K562 (cell line): ENCODE measurements around the gene MMP24. TPM values are rescaled to one million over a fixed set of nuclear protein-coding genes. Genes with fewer than 3 reads are reported as not detected.

ENCODE experiments used
- ATAC-seq: fragments of 200-7000 bp; cut with Tn5 transposase; 3 replicates; pipeline ENCODE4 v1.9.1; 2020; ENCODE audit warnings: moderate library complexity
- BruUV-seq: library from RNA; stranded (reverse); fragments of 400-500 nt; replicated peaks from 2 replicates; lab custom pipeline; 2021; lab: Mats Ljungman, UMichigan
- CTCF ChIA-PET: fragments of 300-600 bp; formaldehyde crosslinking; extraction: SDS; loops from one replicate; lab custom pipeline; 2021; ENCODE audit warnings: low intra/inter-chr PET ratio; lab: Yijun Ruan, JAX
- POLR2A ChIA-PET: fragments of 300-600, 350-650 bp; sonication (Branson Sonifier 250); formaldehyde crosslinking; extraction: SDS; loops from one replicate; lab custom pipeline; 2021; ENCODE audit warnings: antibody characterized with exemption, inconsistent platforms; lab: Yijun Ruan, JAX
- DNase-seq, 4 experiments: peaks; one replicate each; pipeline versions ENCODE4 v3.0.0 to v3.0.0-alpha.2; 2011 to 2018; ENCODE audit warnings: low spot score in 3 of 4, mixed read lengths in 3 of 4; ENCODE audit errors: extremely low read depth in 1 of 4
- FAIRE-seq: peaks from 2 replicates; lab custom pipeline; 2011; peaks lifted over from hg19 to GRCh38; lab: Jason Lieb, UNC
- H2AFZ ChIP-seq: 2 replicates; pipeline ENCODE4 v1.6.0; 2011; ENCODE audit warnings: low read depth, low read length, control low read depth, inconsistent platforms
- H3K27ac ChIP-seq: fragments of 200-600 bp; 3 replicates; pipeline ENCODE4 v1.8.0; 2011; ENCODE audit warnings: low read depth, mild to moderate bottlenecking, control low read depth, inconsistent platforms, low read length, moderate library complexity, mixed read lengths; ENCODE audit errors: extremely low read depth
- H3K27me3 ChIP-seq, 2 experiments: fragments of 300-600 bp in 1 of 2; 2 replicates in 1 of 2; 3 replicates in 1 of 2; pipeline versions ENCODE4 v1.6.0 to v1.8.0; 2011; ENCODE audit warnings: inconsistent platforms in 2 of 2, low read length in 2 of 2, mild to moderate bottlenecking in 1 of 2, mixed read lengths in 1 of 2, moderate library complexity in 1 of 2; ENCODE audit not compliant: control insufficient read depth in 2 of 2, insufficient read depth in 2 of 2
- H3K36me3 ChIP-seq: fragments of 300-600 bp; 3 replicates; pipeline ENCODE4 v1.8.0; 2011; ENCODE audit warnings: mild to moderate bottlenecking, low read length, inconsistent platforms; ENCODE audit not compliant: control insufficient read depth, insufficient read depth
- H3K4me1 ChIP-seq, 2 experiments: fragments of 200-600 bp in 1 of 2; replicated peaks in 1 of 2; 2 replicates in 1 of 2; 3 replicates in 1 of 2; pipeline versions ENCODE4 v1.5.1 to v1.8.0; 2011; ENCODE audit warnings: inconsistent platforms in 2 of 2, low read length in 2 of 2, mild to moderate bottlenecking in 1 of 2, mixed read lengths in 1 of 2, moderate library complexity in 1 of 2; ENCODE audit not compliant: control insufficient read depth in 2 of 2, insufficient read depth in 2 of 2
- H3K4me2 ChIP-seq: 2 replicates; pipeline ENCODE4 v1.6.1; 2011; ENCODE audit warnings: low read length, control low read depth, inconsistent platforms, mixed read lengths; ENCODE audit not compliant: insufficient read depth
- H3K4me3 ChIP-seq: fragments of 200-600 bp; sonication (generic), shearing (Covaris generic); 2 replicates; pipeline ENCODE4 v1.5.1; 2016; ENCODE audit warnings: control low read depth, inconsistent platforms
- H3K79me2 ChIP-seq: fragments of 200-600 bp; 3 replicates; pipeline ENCODE4 v1.8.0; 2011; ENCODE audit warnings: low read length, inconsistent platforms; ENCODE audit not compliant: control insufficient read depth, insufficient read depth
- H3K9ac ChIP-seq, 2 experiments: 2 replicates each; pipeline versions ENCODE4 v1.6.0 to v1.6.1; 2011; ENCODE audit warnings: low read depth in 2 of 2, low read length in 2 of 2, control low read depth in 1 of 2, inconsistent platforms in 1 of 2, mild to moderate bottlenecking in 1 of 2, mixed read lengths in 1 of 2; ENCODE audit not compliant: insufficient read depth in 1 of 2
- H3K9me1 ChIP-seq: one replicate; pipeline ENCODE4 v1.6.0; 2011; ENCODE audit warnings: inconsistent platforms, mild to moderate bottlenecking, low read length, moderate library complexity; ENCODE audit not compliant: control insufficient read depth, insufficient read depth
- H3K9me3 ChIP-seq: replicated peaks from 2 replicates; pipeline ENCODE4 v1.5.1; 2011; ENCODE audit warnings: low read depth, low read length, inconsistent platforms; ENCODE audit not compliant: control insufficient read depth, insufficient read depth
- H4K20me1 ChIP-seq: replicated peaks from 2 replicates; pipeline ENCODE4 v1.6.1; 2011; ENCODE audit warnings: low read length, inconsistent platforms, mixed read lengths; ENCODE audit not compliant: control insufficient read depth, insufficient read depth
- CHCHD3 ChIP-seq: fragments of 250-450 bp; sonication (Bioruptor Pico); IDR thresholded peaks from 2 replicates; pipeline ENCODE4 v2.1.2; 2022; ENCODE audit warnings: mild to moderate bottlenecking
- EZH2 ChIP-seq: IDR thresholded peaks from 2 replicates; pipeline ENCODE4 v1.6.1; 2012; ENCODE audit warnings: low read depth, mild to moderate bottlenecking, inconsistent platforms, low read length, borderline replicate concordance
- FOXM1 ChIP-seq, 2 experiments: fragments of 450-650 bp in 1 of 2; sonication (generic) in 1 of 2; formaldehyde crosslinking in 1 of 2; IDR thresholded peaks; 2 replicates each; pipeline versions ENCODE4 v1.6.1 to v1.9.0; 2017 to 2022; ENCODE audit warnings: low read depth in 2 of 2, mild to moderate bottlenecking in 2 of 2, missing genetic modification reagents in 1 of 2, moderate library complexity in 1 of 2
- HDAC1 ChIP-seq, 2 experiments: fragments of 450-650 bp; IDR thresholded peaks; 2 replicates each; pipeline ENCODE4 v1.6.1; 2016 to 2017; ENCODE audit warnings: inconsistent platforms in 1 of 2, mild to moderate bottlenecking in 1 of 2, moderate library complexity in 1 of 2
- HDAC6 ChIP-seq: IDR thresholded peaks from 2 replicates; pipeline ENCODE4 v1.6.1; 2012; ENCODE audit warnings: low read depth, mild to moderate bottlenecking, control low read depth, inconsistent platforms, low read length, moderate library complexity
- KHSRP ChIP-seq: fragments of 450-650 bp; IDR thresholded peaks from 2 replicates; pipeline ENCODE4 v1.6.1; 2017
- LEF1 ChIP-seq: fragments of 450-650 bp; IDR thresholded peaks from 2 replicates; pipeline ENCODE4 v1.6.1; 2016; ENCODE audit warnings: mild to moderate bottlenecking
- SMC3 ChIP-seq: conservative IDR thresholded peaks from 2 replicates; pipeline ENCODE4 v1.6.1; 2011; ENCODE audit warnings: low read depth, low read length, improper control_type of control experiment; ENCODE audit not compliant: insufficient read depth
- TSC22D4 ChIP-seq: fragments of 450-650 bp; IDR thresholded peaks from 2 replicates; pipeline ENCODE4 v1.6.1; 2016; ENCODE audit warnings: missing genetic modification characterization, missing biosample characterization, control low read depth
- ZNF644 ChIP-seq: fragments of 200-800 bp; sonication (Bioruptor generic); IDR thresholded peaks from 2 replicates; pipeline ENCODE4 v1.6.1; 2016; ENCODE audit warnings: low read depth, missing genetic modification characterization, missing compliant biosample characterization
- in situ Hi-C: fragments of 300-500 bp; cut with MboI; formaldehyde crosslinking; loops from 4 replicates; pipeline ENCODE4 v1.15.0; 2018; ENCODE audit warnings: inconsistent platforms, mixed read lengths
- intact Hi-C: fragments of 100-400 bp; cut with micrococcal nuclease; formaldehyde crosslinking; loops from 2 replicates; pipeline ENCODE4 v1.14.2; 2022
- polyA plus RNA-seq, 8 experiments: library from polyadenylated mRNA; depleted of rRNA in 4 of 8; stranded (reverse) in 5 of 8; unstranded in 3 of 8; fragments of >200 nt; fragmentation: Nextera tagmentation in 2 of 8; fragmentation: Illumina TruSeq in 1 of 8; extraction: Ambion mirVana in 2 of 8; extraction: Trizol in 1 of 8; gene quantifications; 2 replicates each; pipeline versions ENCODE4 v1.2.1 to v1.2.3, GENCODE V29; 2011 to 2014; ENCODE audit warnings: inconsistent platforms in 1 of 8, missing spikeins in 1 of 8
- total RNA-seq, 7 experiments: library from RNA; depleted of rRNA in 6 of 7; stranded (reverse); fragments of >200 nt in 6 of 7; fragmentation: Illumina TruSeq in 2 of 7; extraction: Trizol in 2 of 7; gene quantifications; 2 replicates each; pipeline versions ENCODE4 v1.2.1 to v1.2.3, GENCODE V29; 2011 to 2021; ENCODE audit warnings: low replicate concordance in 1 of 7
- TF ChIP-seq, protein P1 (sequence below): sonication (generic); formaldehyde crosslinking; IDR thresholded peaks from 2 replicates; pipeline ENCODE4 v1.8.0; 2022; ENCODE audit warnings: mild to moderate bottlenecking, missing genetic modification reagents
- TF ChIP-seq, protein P2 (sequence below): fragments of 450-650 bp; IDR thresholded peaks from 2 replicates; pipeline ENCODE4 v1.7.0; 2016; ENCODE audit warnings: borderline replicate concordance
- TF ChIP-seq, protein P3 (sequence below): fragments of 150-350 bp; conservative IDR thresholded peaks from 2 replicates; pipeline ENCODE4 v1.6.1; 2014; ENCODE audit warnings: low read length
- TF ChIP-seq, protein P4 (sequence below): fragments of 450-650 bp; IDR thresholded peaks from 2 replicates; pipeline ENCODE4 v1.6.1; 2016; ENCODE audit warnings: missing biosample characterization, missing genetic modification characterization

The MMP24 gene
- total and polyA plus RNA-seq, 9 of the 15 experiments (the other 6 are each of a cell fraction or from before 2014, with no cell fraction given) = 0.03 to 0.07 (median 0.03) TPM; not detected in 6

DNA sequence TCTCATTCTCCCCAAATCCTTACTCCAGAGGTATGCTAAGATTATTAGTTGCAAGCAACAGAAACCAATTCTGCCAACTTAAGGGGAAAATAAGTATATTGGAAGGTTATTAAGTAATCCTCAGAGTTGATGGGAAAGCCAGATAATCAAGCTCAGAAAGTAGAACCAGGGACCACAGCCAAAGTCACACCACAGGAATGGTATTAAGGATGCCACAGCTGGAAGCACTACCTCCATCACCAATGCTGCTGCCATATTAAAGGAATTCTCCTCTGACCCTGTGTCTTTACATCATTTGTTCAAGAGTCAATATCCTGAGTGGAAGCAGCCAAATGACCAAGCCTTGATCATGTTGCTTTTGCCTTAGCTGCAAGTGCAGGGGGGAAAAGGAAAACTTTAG lies 44.8 kb upstream of the MMP24 start:
- Histone ChIP-seq H3K79me2 (no peaks in the 10 kb centered on the region), H3K9ac (no peak overlapping the region), H3K9me1 (no peaks in the 10 kb centered on the region), H3K4me1 (peaks cover 0 to 2% of the 10 kb centered on the region in 2 experiments; a peak in 3 of 5 replicates), H3K36me3 (no peaks in the 10 kb centered on the region), H3K27ac (no peak overlapping the region), H2AFZ (no peak overlapping the region), H3K4me2 (no peak overlapping the region), H3K9me3 (no peaks in the 10 kb centered on the region; the same call in 1 of the 2 replicates), H3K4me3 (no peak overlapping the region), H3K27me3 (no peaks in the 10 kb centered on the region), H4K20me1 (no peaks in the 10 kb centered on the region)
- no peak for ATAC-seq
- in situ Hi-C loops = no loop called here
- CTCF ChIA-PET = no interaction called here
- no TSS peak for BruUV-seq
- POLR2A ChIA-PET = no interaction called here
- intact Hi-C loops = no loop called here
- no peak for DNase-seq
- FAIRE-seq = no peak
- TF ChIP-seq, protein P1, sequence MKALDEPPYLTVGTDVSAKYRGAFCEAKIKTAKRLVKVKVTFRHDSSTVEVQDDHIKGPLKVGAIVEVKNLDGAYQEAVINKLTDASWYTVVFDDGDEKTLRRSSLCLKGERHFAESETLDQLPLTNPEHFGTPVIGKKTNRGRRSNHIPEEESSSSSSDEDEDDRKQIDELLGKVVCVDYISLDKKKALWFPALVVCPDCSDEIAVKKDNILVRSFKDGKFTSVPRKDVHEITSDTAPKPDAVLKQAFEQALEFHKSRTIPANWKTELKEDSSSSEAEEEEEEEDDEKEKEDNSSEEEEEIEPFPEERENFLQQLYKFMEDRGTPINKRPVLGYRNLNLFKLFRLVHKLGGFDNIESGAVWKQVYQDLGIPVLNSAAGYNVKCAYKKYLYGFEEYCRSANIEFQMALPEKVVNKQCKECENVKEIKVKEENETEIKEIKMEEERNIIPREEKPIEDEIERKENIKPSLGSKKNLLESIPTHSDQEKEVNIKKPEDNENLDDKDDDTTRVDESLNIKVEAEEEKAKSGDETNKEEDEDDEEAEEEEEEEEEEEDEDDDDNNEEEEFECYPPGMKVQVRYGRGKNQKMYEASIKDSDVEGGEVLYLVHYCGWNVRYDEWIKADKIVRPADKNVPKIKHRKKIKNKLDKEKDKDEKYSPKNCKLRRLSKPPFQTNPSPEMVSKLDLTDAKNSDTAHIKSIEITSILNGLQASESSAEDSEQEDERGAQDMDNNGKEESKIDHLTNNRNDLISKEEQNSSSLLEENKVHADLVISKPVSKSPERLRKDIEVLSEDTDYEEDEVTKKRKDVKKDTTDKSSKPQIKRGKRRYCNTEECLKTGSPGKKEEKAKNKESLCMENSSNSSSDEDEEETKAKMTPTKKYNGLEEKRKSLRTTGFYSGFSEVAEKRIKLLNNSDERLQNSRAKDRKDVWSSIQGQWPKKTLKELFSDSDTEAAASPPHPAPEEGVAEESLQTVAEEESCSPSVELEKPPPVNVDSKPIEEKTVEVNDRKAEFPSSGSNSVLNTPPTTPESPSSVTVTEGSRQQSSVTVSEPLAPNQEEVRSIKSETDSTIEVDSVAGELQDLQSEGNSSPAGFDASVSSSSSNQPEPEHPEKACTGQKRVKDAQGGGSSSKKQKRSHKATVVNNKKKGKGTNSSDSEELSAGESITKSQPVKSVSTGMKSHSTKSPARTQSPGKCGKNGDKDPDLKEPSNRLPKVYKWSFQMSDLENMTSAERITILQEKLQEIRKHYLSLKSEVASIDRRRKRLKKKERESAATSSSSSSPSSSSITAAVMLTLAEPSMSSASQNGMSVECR = no peak
- no peak for TF ChIP-seq ZNF644 (tag)
- TF ChIP-seq FOXM1 (IDR thresholded peaks at IDR 0.05; ENCODE audit: low read depth) = no peak
- no peak for TF ChIP-seq FOXM1 (CRISPR knock-in tag; IDR thresholded peaks at IDR 0.05; ENCODE audit: low read depth)
- TF ChIP-seq SMC3 = no peak
- TF ChIP-seq KHSRP = no peak
- TF ChIP-seq HDAC1 (IDR thresholded peaks at IDR 0.05) = no peak
- TF ChIP-seq, protein P2, sequence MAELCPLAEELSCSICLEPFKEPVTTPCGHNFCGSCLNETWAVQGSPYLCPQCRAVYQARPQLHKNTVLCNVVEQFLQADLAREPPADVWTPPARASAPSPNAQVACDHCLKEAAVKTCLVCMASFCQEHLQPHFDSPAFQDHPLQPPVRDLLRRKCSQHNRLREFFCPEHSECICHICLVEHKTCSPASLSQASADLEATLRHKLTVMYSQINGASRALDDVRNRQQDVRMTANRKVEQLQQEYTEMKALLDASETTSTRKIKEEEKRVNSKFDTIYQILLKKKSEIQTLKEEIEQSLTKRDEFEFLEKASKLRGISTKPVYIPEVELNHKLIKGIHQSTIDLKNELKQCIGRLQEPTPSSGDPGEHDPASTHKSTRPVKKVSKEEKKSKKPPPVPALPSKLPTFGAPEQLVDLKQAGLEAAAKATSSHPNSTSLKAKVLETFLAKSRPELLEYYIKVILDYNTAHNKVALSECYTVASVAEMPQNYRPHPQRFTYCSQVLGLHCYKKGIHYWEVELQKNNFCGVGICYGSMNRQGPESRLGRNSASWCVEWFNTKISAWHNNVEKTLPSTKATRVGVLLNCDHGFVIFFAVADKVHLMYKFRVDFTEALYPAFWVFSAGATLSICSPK = no peak
- TF ChIP-seq, protein P3, sequence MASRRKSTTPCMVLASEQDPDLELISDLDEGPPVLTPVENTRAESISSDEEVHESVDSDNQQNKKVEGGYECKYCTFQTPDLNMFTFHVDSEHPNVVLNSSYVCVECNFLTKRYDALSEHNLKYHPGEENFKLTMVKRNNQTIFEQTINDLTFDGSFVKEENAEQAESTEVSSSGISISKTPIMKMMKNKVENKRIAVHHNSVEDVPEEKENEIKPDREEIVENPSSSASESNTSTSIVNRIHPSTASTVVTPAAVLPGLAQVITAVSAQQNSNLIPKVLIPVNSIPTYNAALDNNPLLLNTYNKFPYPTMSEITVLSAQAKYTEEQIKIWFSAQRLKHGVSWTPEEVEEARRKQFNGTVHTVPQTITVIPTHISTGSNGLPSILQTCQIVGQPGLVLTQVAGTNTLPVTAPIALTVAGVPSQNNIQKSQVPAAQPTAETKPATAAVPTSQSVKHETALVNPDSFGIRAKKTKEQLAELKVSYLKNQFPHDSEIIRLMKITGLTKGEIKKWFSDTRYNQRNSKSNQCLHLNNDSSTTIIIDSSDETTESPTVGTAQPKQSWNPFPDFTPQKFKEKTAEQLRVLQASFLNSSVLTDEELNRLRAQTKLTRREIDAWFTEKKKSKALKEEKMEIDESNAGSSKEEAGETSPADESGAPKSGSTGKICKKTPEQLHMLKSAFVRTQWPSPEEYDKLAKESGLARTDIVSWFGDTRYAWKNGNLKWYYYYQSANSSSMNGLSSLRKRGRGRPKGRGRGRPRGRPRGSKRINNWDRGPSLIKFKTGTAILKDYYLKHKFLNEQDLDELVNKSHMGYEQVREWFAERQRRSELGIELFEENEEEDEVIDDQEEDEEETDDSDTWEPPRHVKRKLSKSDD = no peak
- no peak for TF ChIP-seq TSC22D4 (tag)
- TF ChIP-seq, protein P4, sequence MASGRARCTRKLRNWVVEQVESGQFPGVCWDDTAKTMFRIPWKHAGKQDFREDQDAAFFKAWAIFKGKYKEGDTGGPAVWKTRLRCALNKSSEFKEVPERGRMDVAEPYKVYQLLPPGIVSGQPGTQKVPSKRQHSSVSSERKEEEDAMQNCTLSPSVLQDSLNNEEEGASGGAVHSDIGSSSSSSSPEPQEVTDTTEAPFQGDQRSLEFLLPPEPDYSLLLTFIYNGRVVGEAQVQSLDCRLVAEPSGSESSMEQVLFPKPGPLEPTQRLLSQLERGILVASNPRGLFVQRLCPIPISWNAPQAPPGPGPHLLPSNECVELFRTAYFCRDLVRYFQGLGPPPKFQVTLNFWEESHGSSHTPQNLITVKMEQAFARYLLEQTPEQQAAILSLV (tag) = no peak
- TF ChIP-seq CHCHD3 (CRISPR knock-in tag) = no peak
- TF ChIP-seq EZH2 = no peak
- no peak for TF ChIP-seq LEF1
- TF ChIP-seq HDAC6 = no peak
